H1 (cell line): ENCODE data around the gene PTGIS. TPM values are rescaled to one million over a fixed set of nuclear protein-coding genes. Genes with fewer than 3 reads are reported as not detected.

Experiments
- CTCF ChIA-PET: fragments of 300-600 bp; sonication (Branson Sonifier 250); formaldehyde crosslinking; loops from one replicate; lab custom pipeline; 2021; ENCODE audit not compliant: partially characterized antibody; lab: Charles Lee
- POLR2A ChIA-PET: fragments of 300-600 bp; sonication (Branson Sonifier 250); formaldehyde crosslinking; loops from one replicate; lab custom pipeline; 2021; ENCODE audit warnings: inconsistent platforms; ENCODE audit not compliant: partially characterized antibody; lab: Charles Lee
- DNase-seq, 2 experiments: peaks; one replicate each; pipeline versions ENCODE4 v3.0.0 to v3.0.0-alpha.2; 2010 to 2022; ENCODE audit warnings: low spot score in 2 of 2, low read depth in 1 of 2, mixed read lengths in 1 of 2
- FAIRE-seq: peaks from 2 replicates; lab custom pipeline; 2011; peaks lifted over from hg19 to GRCh38; lab: Jason Lieb, UNC
- H2AFZ ChIP-seq: 2 replicates; pipeline ENCODE4 v1.8.1; 2012; ENCODE audit warnings: low read length, inconsistent platforms
- H2AK5ac ChIP-seq: 2 replicates; pipeline ENCODE4 v1.6.1; 2013; ENCODE audit warnings: low read depth, low read length
- H2BK120ac ChIP-seq: replicated peaks from 2 replicates; pipeline ENCODE3; 2013; ENCODE audit warnings: low read depth, low read length, inconsistent platforms
- H2BK12ac ChIP-seq: 2 replicates; pipeline ENCODE4 v1.6.1; 2013; ENCODE audit warnings: low read depth, low read length
- H2BK15ac ChIP-seq: 2 replicates; pipeline ENCODE4 v1.6.1; 2013; ENCODE audit warnings: low read length
- H2BK20ac ChIP-seq: 2 replicates; pipeline ENCODE4 v1.6.1; 2013; ENCODE audit warnings: low read length
- H2BK5ac ChIP-seq: 2 replicates; pipeline ENCODE4 v1.6.1; 2013; ENCODE audit warnings: low read depth, low read length
- H3K14ac ChIP-seq: 2 replicates; pipeline ENCODE4 v1.6.1; 2013; ENCODE audit warnings: inconsistent platforms; ENCODE audit not compliant: insufficient read length
- H3K18ac ChIP-seq: 2 replicates; pipeline ENCODE4 v1.6.1; 2013; ENCODE audit warnings: low read length; ENCODE audit errors: extremely low read depth
- H3K23ac ChIP-seq: 2 replicates; pipeline ENCODE4 v1.6.1; 2013; ENCODE audit warnings: inconsistent platforms; ENCODE audit not compliant: insufficient read length
- H3K23me2 ChIP-seq: 2 replicates; pipeline ENCODE4 v1.6.1; 2013; ENCODE audit warnings: low read depth, low read length
- H3K27ac ChIP-seq: 2 replicates; pipeline ENCODE4 v1.6.1; 2011; ENCODE audit warnings: low read depth, low read length, inconsistent platforms
- H3K27me3 ChIP-seq, 4 experiments: replicated peaks in 1 of 4; 1 replicate in 1 of 4; 2 replicates in 3 of 4; pipeline versions ENCODE4 v1.6.1 to v1.8.1; 2011 to 2013; ENCODE audit warnings: low read length in 3 of 4, mild to moderate bottlenecking in 3 of 4, inconsistent platforms in 2 of 4, mixed read lengths in 2 of 4, moderate library complexity in 1 of 4; ENCODE audit not compliant: control insufficient read depth in 3 of 4, insufficient read depth in 3 of 4; ENCODE audit errors: extremely low read depth in 1 of 4
- H3K36me3 ChIP-seq, 4 experiments: 2 replicates each; pipeline versions ENCODE4 v1.6.1 to v1.8.1; 2011 to 2013; ENCODE audit warnings: mild to moderate bottlenecking in 4 of 4, low read length in 3 of 4, moderate library complexity in 2 of 4, control low read depth in 1 of 4, inconsistent platforms in 1 of 4; ENCODE audit not compliant: insufficient read depth in 4 of 4, control insufficient read depth in 2 of 4
- H3K4ac ChIP-seq: replicated peaks from 2 replicates; pipeline ENCODE3; 2013; ENCODE audit warnings: low read length, low read depth, mixed read lengths, inconsistent platforms; ENCODE audit not compliant: insufficient read length
- H3K4me1 ChIP-seq, 4 experiments: replicated peaks in 1 of 4; 1 replicate in 1 of 4; 2 replicates in 3 of 4; pipeline versions ENCODE4 v1.6.1 to v1.8.1; 2011 to 2013; ENCODE audit warnings: low read length in 3 of 4, inconsistent platforms in 2 of 4, mixed read lengths in 1 of 4; ENCODE audit not compliant: insufficient read depth in 4 of 4, control insufficient read depth in 3 of 4
- H3K4me2 ChIP-seq, 2 experiments: 2 replicates each; pipeline versions ENCODE4 v1.6.1 to v1.8.1; 2011 to 2013; ENCODE audit warnings: low read depth in 2 of 2, low read length in 2 of 2, control low read depth in 1 of 2, inconsistent platforms in 1 of 2, mild to moderate bottlenecking in 1 of 2; ENCODE audit not compliant: insufficient read depth in 1 of 2
- H3K4me3 ChIP-seq, 4 experiments: fragments of 200-600, 300-600 bp in 1 of 4; sonication (generic), shearing (Covaris generic), sonication (Bioruptor Twin) in 1 of 4; 2 replicates each; pipeline versions ENCODE4 v1.5.1 to v1.8.1; 2011 to 2016; ENCODE audit warnings: low read length in 4 of 4, low read depth in 3 of 4, control low read depth in 2 of 4, inconsistent platforms in 2 of 4, mild to moderate bottlenecking in 2 of 4, mixed read lengths in 1 of 4, moderate library complexity in 1 of 4; ENCODE audit not compliant: insufficient read depth in 2 of 4; ENCODE audit errors: extremely low read depth in 1 of 4
- H3K56ac ChIP-seq: replicated peaks from 2 replicates; pipeline ENCODE3; 2013; ENCODE audit warnings: low read depth, mild to moderate bottlenecking, mixed read lengths, low read length, inconsistent platforms; ENCODE audit not compliant: insufficient read length
- H3K79me1 ChIP-seq: 2 replicates; pipeline ENCODE4 v1.6.1; 2013; ENCODE audit warnings: low read depth, low read length, control low read depth
- H3K79me2 ChIP-seq, 2 experiments: 2 replicates each; pipeline versions ENCODE4 v1.6.1 to v1.8.1; 2012 to 2013; ENCODE audit warnings: low read length in 2 of 2, mild to moderate bottlenecking in 2 of 2, inconsistent platforms in 1 of 2; ENCODE audit not compliant: insufficient read depth in 2 of 2, control insufficient read depth in 1 of 2
- H3K9ac ChIP-seq, 4 experiments: replicated peaks in 1 of 4; 1 replicate in 1 of 4; 2 replicates in 3 of 4; pipeline versions ENCODE4 v1.6.1 to v1.8.1; 2011 to 2013; ENCODE audit warnings: low read depth in 3 of 4, low read length in 3 of 4, control low read depth in 2 of 4, mild to moderate bottlenecking in 2 of 4, moderate library complexity in 2 of 4, inconsistent platforms in 1 of 4; ENCODE audit errors: extremely low read depth in 1 of 4
- H3K9me3 ChIP-seq, 2 experiments: 2 replicates each; pipeline versions ENCODE4 v1.6.1 to v1.8.1; 2012 to 2013; ENCODE audit warnings: mild to moderate bottlenecking in 2 of 2, moderate library complexity in 2 of 2, control low read depth in 1 of 2, inconsistent platforms in 1 of 2, low read depth in 1 of 2, low read length in 1 of 2, mixed read lengths in 1 of 2; ENCODE audit not compliant: insufficient read depth in 2 of 2
- H4K20me1 ChIP-seq, 2 experiments: replicated peaks in 1 of 2; 2 replicates each; pipeline versions ENCODE3 to v1.8.1; 2011 to 2013; ENCODE audit warnings: inconsistent platforms in 2 of 2, low read length in 2 of 2, mild to moderate bottlenecking in 1 of 2; ENCODE audit not compliant: insufficient read depth in 2 of 2, control insufficient read depth in 1 of 2
- H4K5ac ChIP-seq: 2 replicates; pipeline ENCODE4 v1.6.1; 2013; ENCODE audit warnings: low read length, low read depth, mixed read lengths, inconsistent platforms; ENCODE audit not compliant: insufficient read length
- H4K8ac ChIP-seq: 2 replicates; pipeline ENCODE4 v1.8.0; 2013; ENCODE audit warnings: mild to moderate bottlenecking, moderate library complexity, low read length, inconsistent platforms; ENCODE audit not compliant: insufficient read depth; ENCODE audit errors: extremely low read depth
- H4K91ac ChIP-seq: replicated peaks from 2 replicates; pipeline ENCODE3; 2013; ENCODE audit warnings: low read length, mixed read lengths, inconsistent platforms; ENCODE audit not compliant: insufficient read length
- CBX5 ChIP-seq: fragments of 300-800, 300-1000 bp; sonication (generic); IDR thresholded peaks from 2 replicates; pipeline ENCODE4 v1.7.1; 2016; ENCODE audit warnings: antibody characterized with exemption, low read length, low read depth
- GABPA ChIP-seq: IDR thresholded peaks from 2 replicates; pipeline ENCODE4 v1.6.1; 2011; ENCODE audit warnings: mild to moderate bottlenecking, low read length, moderate library complexity, borderline replicate concordance; ENCODE audit not compliant: insufficient read depth
- POU5F1 ChIP-seq: IDR thresholded peaks from 2 replicates; pipeline ENCODE4 v1.6.1; 2011; ENCODE audit warnings: low read depth, mild to moderate bottlenecking, low read length, moderate library complexity
- SP2 ChIP-seq: IDR thresholded peaks from 2 replicates; pipeline ENCODE4 v1.6.1; 2012; ENCODE audit warnings: mild to moderate bottlenecking, low read length, inconsistent platforms
- SRF ChIP-seq: IDR thresholded peaks from 2 replicates; pipeline ENCODE4 v1.6.1; 2011; ENCODE audit warnings: mild to moderate bottlenecking, low read depth, low read length, moderate library complexity
- TAF1 ChIP-seq: IDR thresholded peaks from 2 replicates; pipeline ENCODE4 v1.6.1; 2011; ENCODE audit warnings: mild to moderate bottlenecking, low read depth, low read length
- TEAD4 ChIP-seq: IDR thresholded peaks from 2 replicates; pipeline ENCODE4 v1.6.1; 2012; ENCODE audit warnings: low read depth, low read length, inconsistent platforms, mixed read lengths
- WGBS, 2 experiments: shearing (Covaris generic) in 1 of 2; methylation state at CpG; one replicate each; pipeline versions ENCODE4 v1.1.6 to v1.1.7; 2013 to 2015; ENCODE audit warnings: low lambda C conversion rate in 2 of 2, mixed read lengths in 2 of 2, inconsistent platforms in 1 of 2, low coverage in 1 of 2, missing lambda C conversion rate in 1 of 2; ENCODE audit not compliant: insufficient replicate concordance in 2 of 2, insufficient coverage in 1 of 2, insufficient read length in 1 of 2; ENCODE audit errors: extremely low coverage in 1 of 2, missing lambda C conversion rate in 1 of 2; 5-methylcytosine and 5-hydroxymethylcytosine counted together
- polyA plus RNA-seq, 7 experiments: library from polyadenylated mRNA; depleted of rRNA in 3 of 7; stranded (reverse) in 5 of 7; unstranded in 2 of 7; fragments of >200 nt in 5 of 7; fragments of 200-250 nt in 2 of 7; gene quantifications; 1 replicate in 5 of 7; 2 replicates in 1 of 7; 4 replicates in 1 of 7; pipeline versions ENCODE4 v1.2.1 to v1.2.3, GENCODE V29; 2011 to 2013; ENCODE audit warnings: missing spikeins in 2 of 7, mixed read lengths in 2 of 7
- total RNA-seq: library from RNA; stranded (reverse); fragmentation: NEBNext Ultra II Directional; extraction: Animal tissue kit (Norgen Biotek cat#: 25700); gene quantifications from 2 replicates; pipeline ENCODE4 v1.2.1, GENCODE V29; 2021
- TF ChIP-seq, protein P1 (sequence below): IDR thresholded peaks from 2 replicates; pipeline ENCODE4 v1.6.1; 2011; ENCODE audit warnings: low read depth, mild to moderate bottlenecking, low read length; ENCODE audit not compliant: insufficient read depth

The PTGIS gene
- total and polyA plus RNA-seq, 2 of the 8 experiments (the other 6 are each of a cell fraction or from before 2014, with no cell fraction given): 29.9 to 35.5 TPM

DNA sequence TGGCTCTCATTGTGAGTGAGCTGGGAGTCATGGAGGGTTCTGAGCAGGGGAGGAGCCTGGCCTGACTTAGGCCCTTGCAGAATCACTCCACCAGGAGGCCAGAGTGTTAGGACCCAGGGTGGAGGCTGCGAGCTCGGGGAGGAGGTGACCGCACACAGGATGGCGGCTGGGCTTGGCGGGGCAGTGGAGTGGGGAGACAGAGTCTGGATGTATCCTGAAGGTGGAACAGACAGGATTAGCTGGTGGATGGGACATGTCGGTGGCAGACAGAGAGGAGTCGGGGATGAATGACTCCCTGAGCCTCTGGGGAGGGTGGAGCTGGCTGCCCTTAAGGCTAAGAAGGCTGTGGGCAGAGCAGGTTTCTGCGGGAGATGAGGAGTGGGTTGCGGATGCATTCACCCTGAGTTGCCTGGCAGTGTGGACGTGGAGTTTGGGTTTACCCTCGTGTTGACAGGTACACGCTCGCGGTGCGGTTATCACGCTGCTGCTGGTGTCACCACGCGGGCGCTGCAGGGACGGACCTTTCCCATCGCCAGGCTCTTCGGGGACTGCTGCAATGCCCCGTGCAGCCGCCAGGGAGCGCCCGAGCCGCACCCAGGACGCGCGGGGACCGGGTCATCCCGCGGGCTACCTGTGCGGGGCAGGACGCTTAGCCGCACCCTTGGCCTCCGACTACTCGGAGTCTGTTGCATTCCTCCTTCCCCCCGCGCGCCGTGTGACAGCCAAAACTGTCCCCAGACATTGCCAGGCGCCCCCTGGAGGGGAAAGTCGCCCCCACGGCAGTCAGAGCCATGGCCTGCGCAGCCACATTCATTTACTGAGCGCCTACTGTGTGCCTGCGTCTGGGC is 43.0 kb upstream of the PTGIS start:
- no peak overlapping the region for H4K5ac ChIP-seq
- H3K36me3 ChIP-seq: no peaks in the 10 kb centered on the region
- no peaks in the 10 kb centered on the region for H4K20me1 ChIP-seq
- H3K79me1 ChIP-seq: no peaks in the 10 kb centered on the region
- H2BK15ac ChIP-seq: peak overlapping the region; percentile 99
- no peak for FAIRE-seq
- H3K4me1 ChIP-seq: peaks cover 0 to 5% (median 2%) of the 10 kb centered on the region in 4 experiments; a peak in 1 of 7 replicates
- no peak overlapping the region for H3K27ac ChIP-seq
- H3K56ac ChIP-seq: no peak overlapping the region
- H2BK5ac ChIP-seq: no peak overlapping the region
- POLR2A ChIA-PET: interaction anchor here (0.5 to 1.1 kb wide), 3 partner anchors 14 to 423 kb away, joined by 3 to 4 read pairs (median 3); no protein-coding TSS in a partner anchor
- H2AFZ ChIP-seq: peak overlapping the region; percentile 98; the same call in 1 of the 2 replicates
- H4K8ac ChIP-seq: no peak overlapping the region
- no peaks in the 10 kb centered on the region for H3K79me2 ChIP-seq
- DNase-seq: peak; percentile 73 to 97
- CTCF ChIA-PET: interaction anchor here (0.6 to 23.7 kb wide), 60 partner anchors 10 to 323 kb away, joined by 3 to 665 read pairs (median 5); no protein-coding TSS in a partner anchor
- H2AK5ac ChIP-seq: no peak overlapping the region
- no peak overlapping the region for H4K91ac ChIP-seq
- H3K4me3 ChIP-seq: peak overlapping the region; percentile 8 to 53 (median 46); a peak in 7 of 8 replicates
- no peaks in the 10 kb centered on the region for H3K9me3 ChIP-seq
- peak overlapping the region; percentile 7 to 98; a peak in 3 of 4 replicates for H3K4me2 ChIP-seq
- no peak overlapping the region for H3K14ac ChIP-seq
- H2BK20ac ChIP-seq: no peak overlapping the region
- H3K23me2 ChIP-seq: peaks cover 5% of the 10 kb centered on the region; the same call in 1 of the 2 replicates
- H2BK120ac ChIP-seq: no peak overlapping the region
- WGBS, 2 experiments: 13% methylated on average over 46 of the region's 48 CpGs; no CpG with 5 or more reads in 1 of the 2 experiments
- H2BK12ac ChIP-seq: peak overlapping the region; percentile 55; the same call in 1 of the 2 replicates
- no peak overlapping the region for H3K4ac ChIP-seq
- peak overlapping the region; percentile 75; the same call in 1 of the 2 replicates for H3K18ac ChIP-seq
- no peak overlapping the region for H3K9ac ChIP-seq
- no peak overlapping the region for H3K23ac ChIP-seq
- no peaks in the 10 kb centered on the region for H3K27me3 ChIP-seq
- no peak for TF ChIP-seq TAF1
- TF ChIP-seq, protein P1, sequence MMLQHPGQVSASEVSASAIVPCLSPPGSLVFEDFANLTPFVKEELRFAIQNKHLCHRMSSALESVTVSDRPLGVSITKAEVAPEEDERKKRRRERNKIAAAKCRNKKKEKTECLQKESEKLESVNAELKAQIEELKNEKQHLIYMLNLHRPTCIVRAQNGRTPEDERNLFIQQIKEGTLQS: peak; percentile 53
- no peak for TF ChIP-seq SP2
- no peak for TF ChIP-seq SRF
- no peak for TF ChIP-seq POU5F1
- no peak for TF ChIP-seq CBX5
- peak; percentile 75 for TF ChIP-seq TEAD4
- TF ChIP-seq GABPA: no peak
